Hypothalamus (tissue), 51 donors: ENCODE measurements around the gene KRTAP4-12.
A peak's percentile ranks its signal among the peaks of the same experiment; 100 is the strongest.
"Not testable (repeated sequence)": the region's sequence is repeated elsewhere in the genome, so short reads cannot be mapped to it uniquely, and the experiment has no call there.

ENCODE experiments used
- DNase-seq, 51 donors: peaks; one replicate each; lab custom pipeline; 2025; lab: John Stamatoyannopoulos, UW

KRTAP4-12 gene

DNA sequence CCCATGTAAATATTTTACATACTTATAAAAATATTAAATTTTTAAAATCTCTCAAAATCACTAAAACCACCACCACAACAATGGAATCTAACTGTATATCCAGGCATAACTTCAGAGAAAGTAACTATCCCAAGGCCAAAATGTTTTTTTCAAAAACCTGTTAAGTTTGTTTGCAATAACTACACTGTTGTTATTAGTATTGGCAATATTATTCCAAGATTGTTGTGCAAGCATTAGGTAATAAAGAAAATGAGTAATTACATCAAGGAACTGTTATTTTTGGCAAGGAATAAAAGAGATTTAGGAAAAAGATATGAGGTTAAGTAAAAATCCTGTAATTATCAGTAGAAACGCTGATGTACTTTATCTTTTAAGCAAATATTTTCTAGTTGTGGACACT is 3.4 kb upstream of the KRTAP4-12 start:
- DNase-seq: no peak

DNA sequence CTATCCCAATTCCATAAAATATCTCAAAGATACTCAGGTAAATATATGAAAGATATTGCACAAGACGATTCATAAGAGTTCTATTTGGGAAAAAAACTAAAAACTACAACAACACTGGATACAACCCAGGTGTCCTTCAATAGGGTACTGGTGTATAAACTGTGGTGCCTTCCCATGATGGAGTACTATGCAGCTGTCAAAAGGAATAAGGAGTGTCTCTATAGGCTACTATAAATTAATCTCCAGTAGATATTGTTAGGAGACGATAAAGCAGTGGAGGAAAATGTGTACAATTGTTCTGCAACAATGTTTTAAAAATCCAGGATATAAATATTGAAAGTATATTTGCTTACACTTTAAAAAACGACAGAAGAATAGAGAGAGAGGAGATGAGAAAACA is 2.4 kb upstream of the KRTAP4-12 start:
- no peak for DNase-seq

DNA sequence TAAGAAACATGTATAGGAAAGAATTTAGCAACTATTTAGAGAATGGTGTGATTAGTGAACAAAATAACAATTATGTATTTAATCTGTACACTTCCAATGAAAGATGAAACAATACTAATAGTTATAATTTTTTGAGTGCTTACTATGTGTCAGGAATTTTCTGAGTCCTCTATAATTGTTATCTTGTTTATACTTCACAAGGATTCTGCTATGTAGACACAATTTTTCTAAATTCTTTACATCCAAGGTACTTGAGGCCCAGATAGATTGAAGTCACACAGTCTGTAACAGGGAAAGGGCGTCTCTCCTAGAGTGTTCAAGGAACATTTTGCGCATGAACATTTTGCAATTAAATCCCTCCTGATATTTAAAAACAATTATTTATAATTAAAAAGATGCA is 1.1 kb upstream of the KRTAP4-12 start:
- DNase-seq: no peak

DNA sequence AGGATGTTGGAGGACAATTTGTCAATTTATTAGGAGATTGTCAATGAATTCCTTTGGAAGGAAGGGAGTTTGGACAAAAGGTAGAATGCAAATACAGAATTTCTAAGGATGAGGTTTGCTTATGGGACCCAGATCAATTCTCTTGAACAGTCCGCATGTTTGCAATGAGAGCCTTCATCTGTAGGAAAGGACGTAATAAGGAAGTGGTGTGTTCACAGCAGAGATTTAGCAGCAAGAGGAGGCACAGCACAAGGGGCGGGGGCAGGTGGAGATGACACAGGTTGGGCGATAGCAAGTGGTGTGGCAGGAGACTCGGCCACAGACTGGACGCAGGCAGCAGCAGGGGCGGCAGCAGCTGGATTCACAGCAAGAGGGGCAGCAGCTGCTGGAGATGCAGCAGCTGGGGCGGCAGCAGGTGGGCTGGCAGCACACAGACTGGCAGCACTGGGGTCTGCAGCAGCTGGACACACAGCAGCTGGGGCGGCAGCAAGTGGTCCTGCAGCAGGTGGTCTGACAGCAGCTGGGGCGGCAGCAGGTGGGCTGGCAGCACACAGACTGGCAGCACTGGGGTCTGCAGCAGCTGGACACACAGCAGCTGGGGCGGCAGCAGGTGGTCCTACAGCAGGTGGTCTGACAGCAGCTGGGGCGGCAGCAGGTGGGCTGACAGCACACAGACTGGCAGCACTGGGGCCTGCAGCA is 541 bp downstream of the KRTAP4-12 start:
- DNase-seq: not testable (repeated sequence)

DNA sequence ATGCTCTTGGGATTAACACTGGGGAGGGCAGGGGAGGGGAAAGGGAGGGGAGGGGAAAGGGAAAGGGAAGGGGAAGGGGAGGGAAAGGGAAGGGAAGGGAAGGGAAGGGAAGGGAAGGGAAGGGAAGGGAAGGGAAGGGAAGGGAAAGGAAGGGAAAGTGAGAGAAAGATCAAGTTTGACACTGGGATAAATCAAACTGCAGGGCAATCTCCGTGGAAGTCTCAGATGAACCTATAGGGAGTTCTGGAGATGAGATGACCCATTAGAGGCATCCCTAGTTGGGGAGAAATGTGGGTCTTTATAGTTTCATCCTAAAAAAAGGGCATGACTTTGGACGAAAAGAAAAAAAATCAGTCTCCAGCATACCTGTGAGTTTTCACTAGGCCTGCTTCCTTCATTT is 2.2 kb downstream of the KRTAP4-12 start:
- no peak for DNase-seq

DNA sequence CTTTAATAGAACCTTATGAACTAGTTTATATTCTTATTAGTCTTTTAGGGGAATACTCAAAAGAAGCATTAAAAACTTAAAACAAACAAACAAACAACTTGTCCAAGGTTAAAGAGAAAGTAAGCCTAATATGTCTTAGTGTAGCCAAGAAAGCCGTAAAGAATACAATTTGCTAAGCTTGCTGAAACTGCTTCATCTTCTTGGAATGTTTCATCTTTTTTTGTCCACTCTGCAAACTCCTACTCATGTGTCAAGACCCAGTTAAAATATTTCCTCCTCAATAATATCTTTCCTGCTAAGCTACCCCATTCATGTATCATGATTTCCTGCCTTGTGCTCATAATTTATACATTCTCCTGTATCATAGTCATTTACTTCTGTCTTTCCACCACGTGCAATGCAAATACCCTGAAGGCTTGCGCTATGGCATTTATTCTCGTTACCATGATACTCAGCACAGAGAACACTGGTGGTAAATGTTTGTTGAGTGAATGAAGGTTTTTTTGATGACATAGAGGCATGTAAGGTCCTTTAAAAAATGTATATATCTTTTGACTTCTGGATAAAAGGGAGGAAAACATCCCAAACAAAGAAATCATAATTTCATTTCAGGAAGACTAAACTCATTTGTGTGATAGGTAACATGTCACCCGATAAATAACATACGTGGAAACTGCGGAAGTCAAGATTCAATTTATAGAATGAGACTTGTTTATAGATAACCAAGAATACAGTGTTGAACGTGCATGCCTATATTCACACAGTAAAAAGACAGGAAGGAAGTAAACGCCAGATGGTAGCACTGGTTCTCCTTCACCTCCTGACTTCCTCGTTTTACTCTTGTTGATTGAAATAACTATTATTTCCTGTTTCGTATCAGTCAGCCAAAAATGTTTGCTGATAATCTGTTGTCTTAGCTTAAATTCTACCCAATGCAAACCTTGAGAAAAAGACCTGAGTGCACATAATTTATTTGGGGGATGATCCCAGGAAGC is 4.0 kb downstream of the KRTAP4-12 start:
- DNase-seq: peak in 1 of 51 donors; percentile 2

DNA sequence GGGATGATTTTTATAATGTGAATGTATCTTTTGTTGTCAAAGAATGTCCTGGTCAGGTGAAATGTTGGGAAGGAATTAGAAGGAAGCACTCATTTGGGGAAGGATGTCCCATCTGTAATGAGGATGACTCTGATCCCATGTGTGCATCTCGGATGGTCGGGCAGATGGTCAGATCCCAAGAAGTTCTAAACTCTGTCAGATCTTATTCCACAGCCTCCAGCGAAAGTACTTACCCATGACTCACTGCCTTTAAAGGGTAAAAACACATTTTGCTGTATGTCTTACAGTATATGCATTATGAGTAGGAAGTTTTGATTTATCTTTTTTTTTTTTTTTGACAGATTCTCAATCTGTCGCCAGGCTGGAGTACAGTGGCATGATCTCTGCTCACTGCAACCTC is 5.3 kb downstream of the KRTAP4-12 start:
- DNase-seq: no peak

DNA sequence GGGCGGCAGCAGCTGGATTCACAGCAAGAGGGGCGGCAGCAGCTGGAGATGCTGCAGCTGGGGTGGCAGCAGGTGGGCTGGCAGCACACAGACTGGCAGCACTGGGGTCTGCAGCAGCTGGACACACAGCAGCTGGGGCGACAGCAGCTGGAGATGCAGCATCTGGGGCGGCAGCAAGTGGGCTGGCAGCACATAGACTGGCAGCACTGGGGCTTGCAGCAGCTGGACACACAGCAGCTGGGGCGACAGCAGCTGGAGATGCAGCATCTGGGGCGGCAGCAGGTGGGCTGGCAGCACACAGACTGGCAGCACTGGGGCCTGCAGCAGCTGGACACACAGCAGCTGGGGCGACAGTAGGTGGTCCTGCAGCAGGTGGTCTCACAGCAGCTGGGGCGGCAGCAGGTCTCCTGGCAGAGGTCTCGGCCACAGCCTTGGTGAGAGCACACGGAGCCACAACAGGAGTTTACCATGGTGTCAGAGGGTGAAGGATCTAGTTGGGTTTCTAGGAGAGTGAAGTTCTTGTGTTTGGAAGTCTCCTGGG is 6.1 kb downstream of the KRTAP4-12 start, which contains the start of gene KRTAP4-11:
Gene KRTAP4-11 (minus strand): TSS at position 528 of the 541 bp plus-strand sequence. CDS start 58 bp downstream, at position 470.
- DNase-seq: not testable (repeated sequence)

DNA sequence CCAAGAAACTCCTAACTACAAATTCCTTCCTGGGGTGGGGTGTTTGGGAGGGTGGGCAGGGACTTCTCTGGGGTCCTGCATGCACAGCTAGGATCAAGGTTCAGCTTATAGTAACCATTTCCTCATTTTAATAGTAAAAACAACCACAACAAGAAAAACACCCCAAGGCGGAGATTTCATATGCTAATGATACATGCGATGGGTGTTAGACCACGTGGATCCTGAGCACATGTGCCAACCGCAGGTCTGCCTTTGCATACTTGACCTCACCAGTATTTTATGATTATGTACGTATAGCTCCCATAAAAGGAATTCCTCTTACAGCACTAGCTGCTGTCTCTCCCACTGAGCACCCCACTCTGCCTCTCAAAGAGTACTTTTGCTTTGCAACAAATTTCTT is 7.7 kb downstream of the KRTAP4-12 start:
- no peak for DNase-seq

DNA sequence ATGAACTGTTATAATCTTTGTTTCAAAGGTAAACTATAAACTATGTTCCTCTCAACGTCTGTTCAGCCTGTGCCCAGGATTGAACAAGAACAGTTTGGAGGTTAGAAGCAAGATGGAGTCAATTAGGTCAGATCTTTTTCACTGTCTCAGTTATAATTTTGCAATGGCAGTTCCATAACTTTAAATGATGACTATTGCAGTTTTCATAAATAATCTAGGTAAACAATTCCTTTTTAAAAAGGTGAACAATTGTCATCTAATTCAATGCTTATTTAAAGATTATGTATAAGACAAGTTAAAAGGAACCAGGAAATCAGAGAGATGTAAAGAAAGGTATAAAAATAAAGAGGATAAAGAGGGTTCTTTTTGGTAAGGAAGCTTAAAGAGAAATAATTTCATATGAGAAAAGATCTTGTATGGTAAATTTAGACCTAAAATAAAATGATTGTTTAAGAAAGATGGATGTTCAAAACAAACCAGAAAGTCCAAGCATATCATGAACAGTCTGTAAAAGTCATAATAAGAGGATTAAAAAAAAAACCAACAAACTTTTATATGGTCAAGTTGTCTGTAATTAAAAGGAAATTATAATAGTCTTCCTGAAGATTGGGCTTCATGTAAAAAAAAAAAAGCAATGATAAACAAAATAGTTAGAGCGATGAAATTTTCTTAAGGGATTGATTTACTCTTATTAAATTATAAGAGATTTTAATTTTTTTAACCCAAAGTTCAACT is 12.7 kb downstream of the KRTAP4-12 start:
- DNase-seq: no peak

DNA sequence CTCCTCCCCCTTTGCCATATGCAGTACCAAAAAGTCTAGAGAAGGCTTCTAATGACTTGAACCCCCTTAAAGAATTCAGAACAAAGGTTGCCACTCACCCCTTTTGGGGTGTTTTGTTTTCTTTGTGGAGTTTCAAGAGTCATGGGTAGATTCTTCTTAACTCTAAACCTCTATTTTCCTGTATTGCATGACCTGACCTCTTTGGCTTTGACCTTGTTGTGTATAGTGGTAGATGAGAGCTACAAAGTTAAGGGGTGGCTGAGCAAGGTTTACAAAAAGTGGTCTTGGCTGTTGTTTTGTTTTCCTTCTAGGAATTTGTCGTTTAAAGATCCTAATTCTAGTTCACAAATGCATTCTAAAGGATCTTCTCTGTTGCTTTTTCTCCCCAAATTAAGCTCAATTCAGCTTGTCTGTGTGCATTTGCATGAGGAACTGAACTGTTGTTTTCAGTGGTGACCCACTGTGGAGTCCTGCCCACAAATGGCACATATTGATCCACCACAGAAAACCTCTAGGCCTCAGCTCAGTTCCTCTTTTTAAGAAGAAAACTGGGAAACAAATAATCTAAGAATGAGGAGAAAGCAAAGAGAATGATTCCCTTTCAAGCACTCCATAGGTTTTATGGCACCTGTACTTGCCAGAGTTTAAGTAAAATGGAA is 15.1 kb downstream of the KRTAP4-12 start:
- not testable (repeated sequence) for DNase-seq

DNA sequence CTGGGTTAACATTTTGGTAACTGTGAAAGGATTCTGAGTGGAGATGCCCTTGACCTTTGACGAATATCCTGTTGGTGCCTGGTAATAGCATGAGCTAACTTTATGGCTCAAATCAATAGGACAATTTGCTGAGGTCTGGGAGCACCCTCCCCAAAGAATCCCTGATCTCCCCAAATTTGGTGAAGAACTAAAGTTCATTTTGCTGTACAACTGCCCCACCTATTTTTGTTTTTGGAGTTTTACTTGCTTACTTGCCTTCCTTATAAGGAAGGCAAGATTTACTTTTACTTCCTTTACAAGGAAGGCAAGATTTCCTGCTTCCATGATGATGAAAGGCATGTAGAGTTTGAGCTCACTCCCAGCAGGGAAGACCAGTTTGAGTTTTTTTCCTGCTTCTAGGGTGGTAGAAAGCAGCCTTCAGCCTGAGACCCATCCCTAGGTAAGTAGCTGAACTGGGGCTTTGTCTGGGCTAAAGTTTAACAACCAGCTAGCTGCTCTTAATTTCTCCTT is 16.0 kb downstream of the KRTAP4-12 start:
- DNase-seq: no peak

DNA sequence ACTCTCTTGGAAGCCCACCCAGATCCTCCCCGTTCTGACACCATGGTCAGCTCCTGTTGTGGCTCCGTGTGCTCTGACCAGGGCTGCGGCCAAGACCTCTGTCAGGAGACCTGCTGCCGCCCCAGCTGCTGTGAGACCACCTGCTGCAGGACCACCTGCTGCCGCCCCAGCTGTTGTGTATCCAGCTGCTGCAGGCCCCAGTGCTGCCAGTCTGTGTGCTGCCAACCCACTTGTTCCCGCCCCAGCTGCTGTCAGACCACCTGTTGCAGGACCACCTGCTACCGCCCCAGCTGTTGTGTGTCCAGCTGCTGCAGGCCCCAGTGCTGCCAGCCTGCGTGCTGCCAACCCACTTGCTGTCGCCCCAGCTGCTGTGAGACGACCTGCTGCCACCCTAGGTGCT is 18.6 kb downstream of the KRTAP4-12 start, which contains the start of gene KRTAP4-9:
Gene KRTAP4-9 (plus strand): TSS at position 43 of the 400 bp plus-strand sequence. CDS start 0 bp downstream, at position 43.
- DNase-seq: not testable (repeated sequence)

DNA sequence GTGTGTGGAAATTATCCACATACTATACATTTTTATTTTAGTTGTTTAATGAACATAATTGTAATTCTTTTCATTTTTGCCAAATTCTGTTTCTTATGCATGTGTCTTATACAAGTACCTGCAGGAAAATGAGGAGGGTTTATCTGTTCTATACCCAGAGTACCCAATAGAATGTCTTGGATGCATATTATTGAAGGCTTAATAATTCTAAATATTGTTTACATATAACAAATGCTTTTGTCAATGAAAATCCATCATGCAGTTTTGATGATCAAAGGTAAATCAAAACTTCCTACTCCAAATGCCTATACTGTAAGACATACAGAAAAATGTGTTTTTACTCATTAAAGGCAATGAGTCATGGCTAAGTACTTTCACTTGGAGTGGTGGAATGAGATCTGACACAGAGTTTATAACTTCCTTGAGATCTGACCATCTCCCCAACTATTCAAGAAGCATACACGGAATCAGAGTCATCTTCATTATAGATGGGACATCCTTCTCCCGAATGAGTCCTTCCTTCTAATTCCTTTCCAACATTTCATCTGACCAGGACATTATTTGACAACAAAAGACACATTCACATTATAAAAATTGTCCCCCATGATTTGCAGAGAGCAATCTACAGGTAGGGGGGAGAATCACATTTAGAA is 19.5 kb downstream of the KRTAP4-12 start:
- not testable (repeated sequence) for DNase-seq

DNA sequence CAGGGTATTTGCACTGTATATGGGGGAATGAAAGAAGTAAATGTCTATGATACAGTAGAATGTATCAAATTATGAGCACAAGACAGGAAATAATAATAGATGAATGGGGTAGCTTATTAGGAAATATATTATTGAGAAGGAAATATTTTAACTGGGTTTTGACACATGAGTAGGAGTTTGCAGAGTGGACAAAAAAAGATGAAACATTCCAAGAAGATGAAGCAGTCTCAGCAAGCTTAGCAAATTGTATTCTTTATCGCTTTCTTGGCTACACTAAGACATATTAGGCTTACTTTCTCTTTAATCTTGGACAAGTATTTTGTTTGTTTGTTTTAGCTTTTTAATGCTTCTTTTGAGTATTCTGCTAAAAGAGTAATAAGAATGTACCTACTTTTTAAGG is 20.1 kb downstream of the KRTAP4-12 start:
- no peak for DNase-seq

DNA sequence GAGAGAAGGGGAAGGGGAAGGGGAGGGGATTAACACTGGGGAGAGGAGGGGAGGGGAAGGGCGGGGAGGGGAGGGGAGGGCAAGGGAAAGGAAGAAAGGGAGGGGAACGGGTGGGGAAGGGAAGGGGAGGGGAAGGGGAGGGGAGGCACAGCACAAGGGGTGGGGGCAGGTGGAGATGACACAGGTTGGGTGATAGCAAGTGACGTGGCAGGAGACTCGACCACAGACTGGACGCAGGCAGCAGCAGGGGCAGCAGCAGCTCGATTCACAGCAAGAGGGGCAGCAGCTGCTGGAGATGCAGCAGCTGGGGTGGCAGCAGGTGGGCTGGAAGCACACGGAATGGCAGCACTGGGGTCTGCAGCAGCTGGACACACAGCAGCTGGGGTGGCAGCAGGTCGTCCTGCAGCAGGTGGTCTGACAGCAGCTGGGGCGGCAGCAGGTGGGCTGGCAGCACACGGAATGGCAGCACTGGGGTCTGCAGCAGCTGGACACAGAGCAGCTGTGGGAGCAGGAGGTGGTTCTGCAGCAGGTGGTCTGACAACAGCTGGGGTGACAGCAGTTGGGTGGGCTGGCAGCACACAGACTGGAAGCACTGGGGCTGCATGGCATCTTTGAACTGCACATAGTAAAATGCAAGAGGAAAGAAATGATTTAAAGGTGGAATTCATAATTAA is 22.3 kb downstream of the KRTAP4-12 start, which contains the start of gene KRTAP4-16:
Gene KRTAP4-16 (minus strand): TSS at position 624 of the 674 bp plus-strand sequence. CDS start 0 bp downstream, at position 624.
- DNase-seq: no peak

DNA sequence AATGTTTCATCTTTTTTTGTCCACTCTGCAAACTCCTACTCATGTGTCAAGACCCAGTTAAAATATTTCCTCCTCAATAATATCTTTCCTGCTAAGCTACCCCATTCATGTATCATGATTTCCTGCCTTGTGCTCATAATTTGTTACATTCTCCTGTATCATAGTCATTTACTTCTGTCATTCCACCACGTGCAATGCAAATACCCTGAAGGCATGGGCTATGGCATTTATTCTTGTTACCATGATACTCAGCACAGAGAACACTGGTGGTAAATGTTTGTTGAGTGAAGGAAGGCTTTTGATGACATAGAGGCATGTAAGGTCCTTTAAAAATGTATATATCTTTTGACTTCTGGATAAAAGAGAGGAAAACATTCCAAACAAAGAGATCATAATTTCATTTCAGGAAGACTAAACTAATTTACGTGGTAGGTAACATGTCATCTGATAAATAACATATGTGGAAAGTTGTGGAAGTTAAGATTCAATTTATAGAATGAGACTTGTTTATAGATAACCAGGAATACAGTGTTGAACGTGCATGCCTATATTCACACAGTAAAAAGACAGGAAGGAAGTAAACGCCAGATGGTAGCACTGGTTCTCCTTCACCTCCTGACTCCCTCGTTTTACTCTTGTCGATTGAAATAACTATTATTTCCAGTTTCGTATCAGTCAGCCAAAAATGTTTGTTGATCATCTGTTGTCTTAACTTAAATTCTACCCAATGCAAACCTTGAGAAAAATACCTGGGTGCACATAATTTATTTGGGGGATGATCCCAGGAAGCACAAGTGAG is 24.1 kb downstream of the KRTAP4-12 start:
- DNase-seq: not testable (repeated sequence)

DNA sequence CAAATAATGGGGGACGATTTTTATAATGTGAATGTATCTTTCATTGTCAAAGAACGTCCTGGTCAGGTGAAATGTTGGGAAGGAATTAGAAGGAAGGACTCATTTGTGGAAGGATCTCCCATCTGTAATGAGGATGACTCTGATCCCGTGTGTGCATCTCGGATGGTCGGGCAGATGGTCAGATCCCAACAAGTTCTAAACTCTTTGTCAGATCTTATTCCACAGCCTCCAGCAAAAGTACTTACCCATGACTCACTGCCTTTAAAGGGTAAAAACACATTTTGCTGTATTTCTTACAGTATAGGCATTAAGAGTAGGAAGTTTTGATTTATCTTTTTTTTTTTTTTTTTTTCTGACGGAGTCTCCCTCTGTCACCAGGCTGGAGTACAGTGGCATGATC is 25.5 kb downstream of the KRTAP4-12 start:
- no peak for DNase-seq
